ENCODE measurements around the gene DACH2.

DNA sequence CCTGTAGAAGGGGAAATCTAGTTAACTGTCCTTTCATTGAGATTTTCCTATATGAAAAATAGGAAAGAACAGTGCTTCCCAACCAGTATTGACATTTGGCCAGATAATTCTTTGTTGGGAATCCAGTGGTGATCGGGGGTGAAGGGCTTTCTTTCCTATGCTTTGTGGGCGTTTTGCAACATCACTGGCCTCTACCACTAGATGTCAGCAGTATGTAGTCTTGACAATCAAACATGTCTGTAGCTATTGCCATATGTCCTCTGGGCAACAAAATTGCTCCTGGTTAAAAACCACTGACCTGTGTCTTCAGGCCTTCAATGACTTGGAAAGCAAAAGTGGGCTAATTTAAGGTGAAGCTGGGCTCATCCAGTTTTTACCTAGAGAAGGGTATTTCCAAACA lies 658.5 kb downstream of the DACH2 start:
- no peak for TF ChIP-seq POLR2A (IDR thresholded peaks at IDR 0.05; ENCODE audit: low read depth, low read length)
- TF ChIP-seq POLR2AphosphoS5 (IDR thresholded peaks at IDR 0.05; ENCODE audit: low read depth, low read length), result no peak
- no peak for TF ChIP-seq TAF1 (IDR thresholded peaks at IDR 0.05; ENCODE audit: borderline replicate concordance, low read depth, low read length)

Data from GM12892 (cell line).